SU-DHL-6 (cell line): ENCODE results near the gene MICAL3.

Source experiments
- EZH2phosphoT487 ChIP-seq: fragments of 200-600 bp; sonication (generic), shearing (Covaris generic); conservative IDR thresholded peaks from 2 replicates; pipeline ENCODE4 v1.6.1; 2018; ENCODE audit warnings: mild to moderate bottlenecking, antibody characterized with exemption, low read length, moderate library complexity, mixed read lengths
- TF ChIP-seq, protein P1 (sequence below): fragments of 200-600 bp; sonication (generic); IDR thresholded peaks from one replicate; pipeline ENCODE4 v1.5.1; 2017; ENCODE audit warnings: antibody characterized with exemption, mild to moderate bottlenecking, low read length, moderate library complexity; ENCODE audit not compliant: insufficient read depth, poor library complexity, severe bottlenecking

- TF ChIP-seq, protein P1, sequence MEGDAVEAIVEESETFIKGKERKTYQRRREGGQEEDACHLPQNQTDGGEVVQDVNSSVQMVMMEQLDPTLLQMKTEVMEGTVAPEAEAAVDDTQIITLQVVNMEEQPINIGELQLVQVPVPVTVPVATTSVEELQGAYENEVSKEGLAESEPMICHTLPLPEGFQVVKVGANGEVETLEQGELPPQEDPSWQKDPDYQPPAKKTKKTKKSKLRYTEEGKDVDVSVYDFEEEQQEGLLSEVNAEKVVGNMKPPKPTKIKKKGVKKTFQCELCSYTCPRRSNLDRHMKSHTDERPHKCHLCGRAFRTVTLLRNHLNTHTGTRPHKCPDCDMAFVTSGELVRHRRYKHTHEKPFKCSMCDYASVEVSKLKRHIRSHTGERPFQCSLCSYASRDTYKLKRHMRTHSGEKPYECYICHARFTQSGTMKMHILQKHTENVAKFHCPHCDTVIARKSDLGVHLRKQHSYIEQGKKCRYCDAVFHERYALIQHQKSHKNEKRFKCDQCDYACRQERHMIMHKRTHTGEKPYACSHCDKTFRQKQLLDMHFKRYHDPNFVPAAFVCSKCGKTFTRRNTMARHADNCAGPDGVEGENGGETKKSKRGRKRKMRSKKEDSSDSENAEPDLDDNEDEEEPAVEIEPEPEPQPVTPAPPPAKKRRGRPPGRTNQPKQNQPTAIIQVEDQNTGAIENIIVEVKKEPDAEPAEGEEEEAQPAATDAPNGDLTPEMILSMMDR, result no peak
- no peak for TF ChIP-seq EZH2phosphoT487
Measured at GRCh38 chr22:17903564-17904295, 120.6 kb downstream of the MICAL3 start.
